ENCODE results near the gene KRTAP10-9.

GRCh38 chr21:44619886-44620285 lies 7.0 kb upstream of the KRTAP10-9 start:
- no peak for TF ChIP-seq CTCF (IDR thresholded peaks at IDR 0.05; ENCODE audit: control extremely low read depth in 1 of 3, insufficient read depth in 1 of 3, low read depth in 1 of 3, low read length in 3 of 3)
- TF ChIP-seq, protein P1, sequence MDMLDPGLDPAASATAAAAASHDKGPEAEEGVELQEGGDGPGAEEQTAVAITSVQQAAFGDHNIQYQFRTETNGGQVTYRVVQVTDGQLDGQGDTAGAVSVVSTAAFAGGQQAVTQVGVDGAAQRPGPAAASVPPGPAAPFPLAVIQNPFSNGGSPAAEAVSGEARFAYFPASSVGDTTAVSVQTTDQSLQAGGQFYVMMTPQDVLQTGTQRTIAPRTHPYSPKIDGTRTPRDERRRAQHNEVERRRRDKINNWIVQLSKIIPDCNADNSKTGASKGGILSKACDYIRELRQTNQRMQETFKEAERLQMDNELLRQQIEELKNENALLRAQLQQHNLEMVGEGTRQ (IDR thresholded peaks at IDR 0.05; ENCODE audit: low read length): no peak
- no peak for TF ChIP-seq POLR2A (IDR thresholded peaks at IDR 0.05; ENCODE audit: control extremely low read depth in 1 of 2, low read depth in 2 of 2, low read length in 2 of 2)
- no peak for TF ChIP-seq EGR1 (IDR thresholded peaks at IDR 0.05; ENCODE audit: borderline replicate concordance, low read depth, low read length)
- TF ChIP-seq YY1 (IDR thresholded peaks at IDR 0.05; ENCODE audit: low read depth, low read length): no peak
- TF ChIP-seq CREB1 (IDR thresholded peaks at IDR 0.05): no peak
- no peak for TF ChIP-seq EZH2 (IDR thresholded peaks at IDR 0.05; ENCODE audit: low read depth, low read length, severe bottlenecking)
- TF ChIP-seq POLR2AphosphoS5 (IDR thresholded peaks at IDR 0.05; ENCODE audit: low read depth, low read length): no peak
- TF ChIP-seq ZNF274 (IDR thresholded peaks at IDR 0.05; ENCODE audit: borderline replicate concordance, extremely low read depth, low read length): no peak
- TF ChIP-seq GABPA (IDR thresholded peaks at IDR 0.05; ENCODE audit: borderline replicate concordance, insufficient read depth, low read length): no peak
- TF ChIP-seq SRF (IDR thresholded peaks at IDR 0.05; ENCODE audit: low read depth, low read length): no peak

All from H1 (cell line).